GM21381 (cell line): ENCODE results near the gene LGALS7B.
"Not testable (repeated sequence)": the region's sequence is repeated elsewhere in the genome, so short reads cannot be mapped to it uniquely, and the experiment has no call there.

ENCODE experiments used
- ATAC-seq: cut with Tn5 transposase; IDR thresholded peaks from one replicate; pipeline ENCODE4 v1.9.1; 2021; ENCODE audit warnings: mild to moderate bottlenecking, moderate library complexity; ENCODE audit not compliant: unreplicated experiment

Gene LGALS7B

GRCh38 chr19:38769635-38770211 lies 19.3 kb upstream of the LGALS7B start:
- ATAC-seq = peak; percentile 70

GRCh38 chr19:38770228-38770948 lies 18.6 kb upstream of the LGALS7B start:
- ATAC-seq = not testable (repeated sequence)

GRCh38 chr19:38770949-38771275 lies 18.1 kb upstream of the LGALS7B start:
- not testable (repeated sequence) for ATAC-seq

GRCh38 chr19:38771569-38771968 lies 17.4 kb upstream of the LGALS7B start:
- ATAC-seq = not testable (repeated sequence)

- no peak for ATAC-seq
These were observed 15.4 kb upstream of the LGALS7B start, which contains the start of gene LGALS7 for GRCh38 chr19:38773469-38774177. Gene LGALS7, minus strand, starts transcription at chr19:38773517. Its CDS starts 25 bp downstream, at chr19:38773492.

GRCh38 chr19:38774181-38774950 lies 14.6 kb upstream of the LGALS7B start:
- ATAC-seq = no peak

GRCh38 chr19:38778733-38779132 lies 10.3 kb upstream of the LGALS7B start:
- ATAC-seq = no peak

- ATAC-seq = no peak
These were observed 8.6 kb upstream of the LGALS7B start for GRCh38 chr19:38780443-38780842.

- ATAC-seq = no peak
These were observed 7.9 kb upstream of the LGALS7B start for GRCh38 chr19:38781058-38781457.

- ATAC-seq = not testable (repeated sequence)
These were observed 6.8 kb upstream of the LGALS7B start for GRCh38 chr19:38782212-38782611.

GRCh38 chr19:38784224-38784623 lies 4.8 kb upstream of the LGALS7B start:
- no peak for ATAC-seq

- no peak for ATAC-seq
These were observed 3.8 kb upstream of the LGALS7B start for GRCh38 chr19:38785187-38785699.

GRCh38 chr19:38786061-38786460 lies 2.9 kb upstream of the LGALS7B start:
- not testable (repeated sequence) for ATAC-seq

GRCh38 chr19:38786572-38787265 lies 2.3 kb upstream of the LGALS7B start:
- no peak for ATAC-seq

GRCh38 chr19:38790507-38791403 lies 1.8 kb downstream of the LGALS7B start:
- ATAC-seq = not testable (repeated sequence)

GRCh38 chr19:38791451-38792064 lies 2.6 kb downstream of the LGALS7B start:
- ATAC-seq = peak; percentile 69

GRCh38 chr19:38792250-38793111 lies 3.5 kb downstream of the LGALS7B start:
- no peak for ATAC-seq

- ATAC-seq = no peak
These were observed 4.2 kb downstream of the LGALS7B start for GRCh38 chr19:38793177-38793576.
